G401.6 (cell line): ENCODE results near the gene IKZF1.

Experiments used
- FAIRE-seq: peaks from 2 replicates; lab custom pipeline; 2012; peaks lifted over from hg19 to GRCh38; lab: Jason Lieb, UNC

The IKZF1 gene

DNA sequence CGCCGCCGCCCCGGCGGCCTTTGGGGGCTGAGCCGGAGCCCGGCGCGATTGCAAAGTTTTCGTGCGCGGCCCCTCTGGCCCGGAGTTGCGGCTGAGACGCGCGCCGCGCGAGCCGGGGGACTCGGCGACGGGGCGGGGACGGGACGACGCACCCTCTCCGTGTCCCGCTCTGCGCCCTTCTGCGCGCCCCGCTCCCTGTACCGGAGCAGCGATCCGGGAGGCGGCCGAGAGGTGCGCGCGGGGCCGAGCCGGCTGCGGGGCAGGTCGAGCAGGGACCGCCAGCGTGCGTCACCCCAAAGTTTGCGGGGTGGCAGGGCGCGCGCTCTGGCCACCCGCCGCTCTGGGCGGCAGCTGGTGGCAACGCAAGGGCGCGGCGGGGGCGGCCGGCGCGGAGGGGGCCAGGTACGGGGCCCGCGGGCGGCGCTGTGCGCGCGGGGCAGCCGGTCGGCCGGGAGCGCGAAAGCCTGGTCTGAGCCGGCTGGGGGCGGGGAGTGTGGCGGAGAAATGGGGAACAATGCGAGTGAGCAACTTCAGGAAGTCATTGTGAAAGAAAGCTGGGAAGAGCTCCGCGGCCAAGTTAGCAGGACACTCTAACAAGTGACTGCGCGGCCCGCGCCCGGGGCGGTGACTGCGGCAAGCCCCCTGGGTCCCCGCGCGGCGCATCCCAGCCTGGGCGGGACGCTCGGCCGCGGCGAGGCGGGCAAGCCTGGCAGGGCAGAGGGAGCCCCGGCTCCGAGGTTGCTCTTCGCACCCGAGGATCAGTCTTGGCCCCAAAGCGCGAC is at the start of gene IKZF1:
TSS of gene IKZF1 (plus strand) at position 588 of the 782 bp plus-strand sequence. CDS start 14,346 bp downstream, outside the sequence.
- FAIRE-seq = no peak

GRCh38 chr7:50261593-50261992 is 42.9 kb upstream of the IKZF1 start:
- FAIRE-seq = no peak

DNA sequence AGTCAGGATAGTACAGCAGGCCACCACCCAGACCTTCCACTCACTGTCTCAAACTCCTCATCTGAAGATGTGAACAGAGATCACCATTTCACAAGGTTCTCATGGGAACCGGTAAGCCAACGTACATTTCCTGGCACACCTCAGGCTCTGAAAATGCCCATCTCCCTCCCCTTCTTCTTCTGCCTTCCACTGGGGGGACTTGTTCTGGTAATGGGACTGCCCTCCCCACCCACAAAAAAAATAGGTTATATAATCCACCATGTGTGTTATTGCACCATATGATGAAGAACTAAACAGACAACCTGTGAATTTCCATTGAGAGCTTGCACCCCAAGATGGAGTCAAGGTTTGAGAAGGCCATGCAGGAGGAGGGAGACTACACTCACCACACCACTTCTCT is 42.1 kb upstream of the IKZF1 start:
- FAIRE-seq = no peak

GRCh38 chr7:50262916-50263690 is 41.4 kb upstream of the IKZF1 start:
- FAIRE-seq = no peak

DNA sequence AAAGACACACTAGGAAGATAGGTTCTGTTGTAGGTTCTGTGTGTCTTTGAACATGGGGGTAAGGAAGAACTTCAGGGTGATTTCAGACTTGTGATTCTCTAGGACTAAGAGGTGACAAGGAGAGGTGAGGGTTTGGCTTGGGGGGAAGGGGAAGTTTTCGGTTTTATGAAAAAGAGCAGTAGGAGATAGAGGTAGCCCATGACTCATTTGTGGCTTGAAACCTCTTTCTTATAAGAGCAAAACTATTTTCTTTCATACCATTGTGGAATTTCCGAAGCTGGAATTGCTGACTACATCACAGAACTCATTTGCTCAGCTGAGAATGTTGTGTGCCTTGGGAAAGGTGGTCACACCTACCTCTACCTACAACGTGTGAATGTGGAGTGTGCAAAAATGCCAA is 39.6 kb upstream of the IKZF1 start:
- FAIRE-seq = no peak

- no peak for FAIRE-seq
These were observed 38.4 kb upstream of the IKZF1 start for GRCh38 chr7:50265968-50266634.

DNA sequence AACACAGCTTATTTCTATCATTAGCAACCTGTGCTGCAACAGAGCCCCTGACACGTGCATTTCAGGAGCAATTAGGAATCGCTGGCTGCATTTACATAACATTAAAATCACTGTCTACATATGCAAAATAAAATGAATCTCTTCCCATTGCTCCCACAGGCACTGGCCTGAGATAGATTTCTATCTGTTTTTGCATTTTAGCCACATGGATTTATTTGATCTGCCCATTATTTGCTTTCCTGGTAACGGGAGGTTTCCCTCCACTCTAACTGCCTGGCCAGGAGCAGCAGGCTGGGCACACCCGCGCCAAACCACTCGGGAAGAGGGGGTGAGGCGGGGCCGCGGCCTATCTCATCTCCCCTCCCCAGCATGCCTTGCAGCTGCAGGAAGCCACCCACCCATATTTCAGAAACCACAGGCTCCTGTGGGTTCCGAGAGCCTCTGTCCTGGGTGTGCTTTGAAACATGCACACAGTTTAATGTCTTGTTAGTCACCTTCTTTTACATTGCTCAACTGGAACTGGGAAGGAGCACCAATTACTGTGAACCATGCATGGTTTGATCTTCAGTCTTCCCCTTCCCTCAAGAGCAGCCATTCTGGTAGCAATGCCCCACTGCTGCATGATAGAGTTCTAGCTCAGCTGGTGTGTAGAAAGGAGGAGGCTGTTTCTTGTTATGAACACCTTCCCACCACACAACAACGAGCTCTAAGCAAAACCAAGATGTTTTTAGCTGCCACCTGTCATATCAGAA is 37.7 kb upstream of the IKZF1 start:
- FAIRE-seq = no peak

DNA sequence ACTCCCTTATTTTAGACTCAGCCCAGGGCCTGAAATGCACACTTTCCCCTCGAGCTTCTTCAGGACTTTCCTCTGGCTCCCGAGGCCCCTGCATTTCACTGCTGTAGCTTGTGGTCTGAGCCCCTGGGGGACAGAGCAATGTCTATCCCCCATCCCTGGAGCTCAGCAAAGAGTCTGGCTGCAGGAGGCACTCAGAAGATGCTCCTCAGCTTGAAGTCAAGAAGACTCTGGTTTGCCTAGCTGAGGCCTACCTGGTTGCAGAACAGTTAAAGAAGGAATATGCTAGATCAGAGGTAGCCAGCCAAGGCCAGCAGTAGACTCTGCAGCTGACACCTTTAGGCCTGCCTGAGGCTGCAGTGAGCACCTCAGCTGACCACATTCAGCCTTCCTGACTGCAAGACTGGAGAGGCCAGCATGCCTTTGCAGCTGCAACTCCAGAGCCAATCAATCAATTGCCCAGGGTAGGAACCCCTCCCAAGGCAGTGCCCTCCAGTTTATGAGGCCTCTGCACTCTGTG is 36.9 kb upstream of the IKZF1 start:
- FAIRE-seq = no peak

DNA sequence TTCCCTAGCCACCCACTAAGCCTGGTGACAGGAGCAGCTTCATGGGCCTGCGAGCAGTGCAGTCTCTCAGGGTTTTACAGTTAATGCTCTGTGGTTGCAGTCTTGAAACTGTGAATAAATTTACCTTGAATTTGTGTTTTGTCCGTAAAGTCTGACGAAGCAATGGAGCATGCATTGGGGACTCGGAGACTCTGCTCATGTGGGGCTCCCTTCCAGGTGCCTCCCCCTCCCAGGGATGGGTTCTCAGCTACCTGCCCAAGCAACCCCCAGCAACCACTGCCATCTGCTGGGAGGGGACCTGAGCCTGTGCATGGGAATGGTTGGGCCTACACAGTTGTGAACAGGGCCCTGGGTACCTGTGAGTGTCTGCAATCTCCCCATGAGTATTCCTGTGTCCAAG is 36.3 kb upstream of the IKZF1 start:
- no peak for FAIRE-seq

DNA sequence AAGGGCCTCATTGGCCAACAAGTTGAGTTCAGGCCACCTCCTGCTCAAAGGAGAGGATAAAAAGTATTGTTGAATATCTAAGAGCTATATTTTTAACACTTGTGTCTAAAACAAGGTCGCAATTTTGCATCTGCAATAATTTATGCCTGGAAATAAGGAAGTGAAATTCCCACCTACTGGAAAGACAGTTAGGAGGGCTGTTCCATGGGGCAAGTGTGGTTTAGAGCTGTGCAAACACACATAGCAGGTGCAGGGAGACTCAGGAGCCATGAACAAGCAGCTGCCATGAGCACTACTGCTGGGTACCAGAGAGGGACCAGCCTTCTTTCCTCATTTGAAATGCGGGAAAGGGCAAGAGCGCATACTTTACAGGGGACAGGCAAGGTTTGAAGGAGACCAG is 35.5 kb upstream of the IKZF1 start:
- FAIRE-seq = no peak

GRCh38 chr7:50270531-50271018 is 33.9 kb upstream of the IKZF1 start:
- FAIRE-seq = no peak

GRCh38 chr7:50272808-50273207 is 31.7 kb upstream of the IKZF1 start:
- no peak for FAIRE-seq

DNA sequence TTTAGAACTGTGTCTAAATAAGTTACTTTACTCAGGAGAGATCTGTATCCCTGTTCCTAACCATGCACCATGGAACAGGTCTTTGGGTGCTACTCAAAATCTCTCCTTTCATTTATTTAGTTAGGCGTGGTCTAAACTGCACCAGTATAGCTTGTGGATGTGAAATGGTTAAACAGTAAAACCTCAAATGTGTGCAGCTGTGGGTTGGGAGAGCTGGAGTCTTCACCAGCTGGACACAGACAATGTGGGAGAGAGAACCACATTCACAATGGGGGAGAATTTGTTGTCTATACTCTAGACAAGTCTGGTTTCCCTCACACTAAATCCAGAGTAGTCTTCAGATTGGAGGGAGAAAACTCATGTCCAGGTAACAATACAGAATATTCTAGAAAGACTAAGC is 31.2 kb upstream of the IKZF1 start:
- FAIRE-seq = no peak

- FAIRE-seq = no peak
These were observed 30.6 kb upstream of the IKZF1 start for GRCh38 chr7:50273870-50274269.

DNA sequence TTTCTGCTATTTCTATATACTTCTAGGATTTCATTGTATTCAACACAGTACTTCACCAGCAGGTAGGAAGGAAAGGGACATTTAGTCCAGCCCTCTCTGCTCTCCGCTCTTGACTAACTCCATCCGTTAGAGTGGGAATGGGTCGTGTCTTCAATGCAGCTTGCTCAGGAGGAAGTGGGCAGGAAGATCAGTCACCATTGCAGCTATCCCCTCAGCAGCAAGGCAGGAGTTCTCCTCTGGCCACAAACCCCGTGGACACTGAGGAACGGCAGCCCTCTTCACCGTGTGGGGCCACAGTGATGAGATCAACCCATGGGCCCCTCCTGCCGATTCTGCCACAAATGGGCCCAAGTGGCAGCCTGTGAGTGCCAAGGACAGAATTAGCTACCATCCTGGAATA is 30.2 kb upstream of the IKZF1 start:
- no peak for FAIRE-seq

- no peak for FAIRE-seq
These were observed 29.1 kb upstream of the IKZF1 start for GRCh38 chr7:50275430-50275829.

DNA sequence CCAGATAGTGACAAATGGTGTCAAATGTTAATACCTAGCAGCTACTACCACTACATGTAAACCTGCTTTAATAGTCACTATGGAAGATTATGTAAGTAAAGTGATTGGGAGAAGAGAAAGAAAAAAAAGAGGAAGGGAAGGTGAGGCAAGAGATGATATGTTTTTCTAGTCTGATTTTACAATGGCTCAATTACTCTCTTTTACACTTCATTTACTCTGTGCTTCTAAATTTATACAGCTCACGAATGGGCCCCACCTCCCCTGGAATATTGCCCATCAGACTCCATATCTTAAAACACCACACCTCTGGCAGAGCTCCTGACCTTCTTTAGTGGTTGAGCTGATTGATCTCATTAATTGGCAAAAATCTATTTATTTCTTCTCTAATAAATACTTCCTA is 28.0 kb upstream of the IKZF1 start:
- FAIRE-seq = no peak

DNA sequence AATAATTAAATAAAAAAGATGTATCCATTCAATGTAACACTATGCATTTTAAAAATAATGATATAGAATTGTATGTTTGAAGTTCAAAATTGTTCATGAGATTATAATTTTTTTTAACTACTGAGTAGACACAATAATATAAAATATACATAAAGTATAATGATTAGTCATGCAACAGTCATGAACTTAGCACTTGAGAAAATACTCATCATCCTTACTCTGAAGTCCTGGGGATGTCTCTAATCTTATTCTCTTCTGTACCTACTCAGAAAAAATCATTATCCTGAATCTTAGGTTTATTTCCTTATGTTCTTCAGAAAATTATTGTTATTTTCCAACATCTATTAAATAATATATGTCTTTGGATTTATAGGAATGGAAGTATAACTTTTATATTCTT is 26.4 kb upstream of the IKZF1 start:
- no peak for FAIRE-seq

GRCh38 chr7:50281680-50282445 is 22.7 kb upstream of the IKZF1 start:
- no peak for FAIRE-seq

- no peak for FAIRE-seq
These were observed 21.5 kb upstream of the IKZF1 start for GRCh38 chr7:50282813-50283605.
